ENCODE measurements around the gene PTPN6. TPM values are rescaled to one million over a fixed set of nuclear protein-coding genes. Genes with fewer than 3 reads are reported as not detected.
A peak's percentile ranks its signal among the peaks of the same experiment; 100 is the strongest.

PTPN6 gene
- total and polyA plus RNA-seq, 2 of the 8 experiments (the other 6 are each of a cell fraction or from before 2014, with no cell fraction given) = 16.3 to 28.4 TPM

DNA sequence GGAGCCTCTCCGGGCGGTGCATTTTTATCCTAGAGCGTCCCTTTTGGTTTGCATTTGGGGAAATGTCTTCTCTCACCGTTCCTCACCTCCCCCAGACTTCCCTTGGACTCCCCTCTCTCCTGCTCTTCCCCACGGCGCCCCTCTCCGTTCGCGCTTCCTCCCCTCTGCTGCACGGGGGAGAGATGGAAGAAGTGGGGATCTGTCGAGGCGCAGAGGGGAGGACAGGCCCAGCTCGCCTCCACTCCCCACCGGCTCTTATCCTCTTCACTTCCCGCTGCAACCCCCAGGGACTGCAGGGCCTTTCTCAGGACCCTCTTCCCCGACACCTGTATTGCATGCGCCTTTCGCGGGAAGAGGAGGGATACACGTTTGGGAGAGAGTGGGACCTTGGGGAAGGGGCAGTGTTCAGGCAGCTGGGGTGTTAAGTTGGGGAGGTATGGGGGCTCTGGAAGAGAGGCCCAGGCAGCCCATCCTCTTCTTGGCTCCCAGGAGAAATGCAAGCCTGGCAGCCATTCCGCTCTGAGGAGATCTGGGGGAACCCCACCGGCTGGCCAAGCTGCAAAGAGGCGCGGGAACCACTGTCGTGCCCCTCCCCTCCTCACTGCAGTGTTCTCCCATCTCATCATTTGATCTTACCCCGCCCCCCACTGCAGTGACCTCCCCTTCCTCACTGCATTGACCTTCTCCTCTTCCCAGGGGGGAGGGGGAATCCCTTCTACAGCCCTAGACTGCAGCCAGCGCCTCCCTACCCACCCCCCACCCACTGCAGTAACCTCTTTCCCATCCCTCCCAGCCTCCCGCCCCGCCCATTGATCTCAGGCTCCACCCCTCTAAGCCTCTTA, 36.0 kb upstream of the PTPN6 start:
- Histone ChIP-seq H2BK20ac (ENCODE audit: low read length) (no peak overlapping the region), H3K4me3 (ENCODE audit: extremely low read depth in 1 of 4, insufficient read depth in 2 of 4, low read depth in 3 of 4, low read length in 4 of 4) (peak overlapping the region; percentile 67 to 86 (median 78)), H3K79me2 (ENCODE audit: control insufficient read depth in 1 of 2, insufficient read depth in 2 of 2, low read length in 2 of 2) (peaks cover 0 to 9% of the 10 kb centered on the region in 2 experiments; a peak in 1 of 4 replicates), H3K9me3 (ENCODE audit: insufficient read depth in 2 of 2, low read depth in 1 of 2, low read length in 1 of 2) (no peaks in the 10 kb centered on the region), H4K20me1 (replicated peaks in 1 of 2; ENCODE audit: control insufficient read depth in 1 of 2, insufficient read depth in 2 of 2, low read length in 2 of 2) (peaks cover 0 to 2% of the 10 kb centered on the region in 2 experiments), H2BK5ac (ENCODE audit: low read depth, low read length) (no peak overlapping the region), H3K4me1 (replicated peaks in 1 of 4; ENCODE audit: control insufficient read depth in 3 of 4, insufficient read depth in 4 of 4, low read length in 3 of 4) (peaks cover 0 to 18% (median 9%) of the 10 kb centered on the region in 4 experiments; a peak in 6 of 7 replicates), H3K9ac (replicated peaks in 1 of 4; ENCODE audit: extremely low read depth in 1 of 4, low read depth in 3 of 4, low read length in 3 of 4) (peak overlapping the region in 3 of 4 experiments; percentile 39 to 60 (median 43); a peak in 5 of 7 replicates), H3K36me3 (ENCODE audit: control insufficient read depth in 2 of 4, insufficient read depth in 4 of 4, low read length in 3 of 4) (peaks cover 10 to 42% (median 26%) of the 10 kb centered on the region in 4 experiments; a peak in 7 of 8 replicates), H3K4ac (replicated peaks; ENCODE audit: insufficient read length, low read depth, low read length) (peak overlapping the region; percentile 40), H4K8ac (ENCODE audit: extremely low read depth, insufficient read depth, low read length) (peak overlapping the region; percentile 54; the same call in 1 of the 2 replicates), H3K27ac (ENCODE audit: low read depth, low read length) (0 out of 2 replicates have a peak overlapping the region, but pooled peaks have one; percentile 26), H3K27me3 (replicated peaks in 1 of 4; ENCODE audit: control insufficient read depth in 3 of 4, extremely low read depth in 1 of 4, insufficient read depth in 3 of 4, low read length in 3 of 4) (no peaks in the 10 kb centered on the region), H3K56ac (replicated peaks; ENCODE audit: insufficient read length, low read depth, low read length) (no peak overlapping the region), H2BK12ac (ENCODE audit: low read depth, low read length) (no peak overlapping the region), H2AK5ac (ENCODE audit: low read depth, low read length) (no peak overlapping the region), H3K14ac (ENCODE audit: insufficient read length) (no peak overlapping the region), H2BK15ac (ENCODE audit: low read length) (no peak overlapping the region), H2AFZ (ENCODE audit: low read length) (no peak overlapping the region), H4K91ac (replicated peaks; ENCODE audit: insufficient read length, low read length) (peak overlapping the region; percentile 7), H2BK120ac (replicated peaks; ENCODE audit: low read depth, low read length) (no peak overlapping the region), H3K23ac (ENCODE audit: insufficient read length) (no peak overlapping the region), H3K79me1 (ENCODE audit: low read depth, low read length) (peaks cover 4% of the 10 kb centered on the region), H3K18ac (ENCODE audit: extremely low read depth, low read length) (peak overlapping the region; percentile 87; the same call in 1 of the 2 replicates), H3K23me2 (ENCODE audit: low read depth, low read length) (peaks cover 11% of the 10 kb centered on the region; the same call in 1 of the 2 replicates), H4K5ac (ENCODE audit: insufficient read length, low read depth, low read length) (peak overlapping the region; percentile 2), H3K4me2 (ENCODE audit: insufficient read depth in 1 of 2, low read depth in 2 of 2, low read length in 2 of 2) (peak overlapping the region; percentile 84 to 92)
- FAIRE-seq (peak; percentile 13), DNase-seq (ENCODE audit: low read depth in 1 of 2, low spot score in 2 of 2) (peak in 1 of 2 experiments; percentile 72)
- ChIA-PET CTCF (ENCODE audit: partially characterized antibody) (interaction anchor here (0.7 to 9.3 kb wide), 7 partner anchors 10 to 54 kb away, joined by 3 to 74 read pairs (median 4); partner anchors contain the start of gene LRRC23), POLR2A (ENCODE audit: partially characterized antibody) (interaction anchor here (0.6 to 39.6 kb wide), 9 partner anchors 9 to 87 kb away, joined by 3 to 1027 read pairs (median 5); partner anchors contain the start of genes ATN1, C12orf57, LRRC23 and P3H3)
- 3% methylated on average over 20 of the region's 29 CpGs; no CpG with 5 or more reads in 1 of the 2 experiments for WGBS, 2 experiments (ENCODE audit: extremely low coverage in 1 of 2, insufficient coverage in 1 of 2, insufficient read length in 1 of 2, insufficient replicate concordance in 2 of 2, low coverage in 1 of 2, low lambda C conversion rate in 2 of 2, missing lambda C conversion rate in 1 of 2)
- TF ChIP-seq, protein P1, sequence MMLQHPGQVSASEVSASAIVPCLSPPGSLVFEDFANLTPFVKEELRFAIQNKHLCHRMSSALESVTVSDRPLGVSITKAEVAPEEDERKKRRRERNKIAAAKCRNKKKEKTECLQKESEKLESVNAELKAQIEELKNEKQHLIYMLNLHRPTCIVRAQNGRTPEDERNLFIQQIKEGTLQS (IDR thresholded peaks at IDR 0.05; ENCODE audit: insufficient read depth, low read depth, low read length) = no peak
- TF ChIP-seq YY1 (IDR thresholded peaks at IDR 0.05; ENCODE audit: low read depth, low read length) = peak; percentile 47; the same call in 1 of the 2 replicates
- no peak for TF ChIP-seq TAF7 (optimal IDR thresholded peaks at IDR 0.05; ENCODE audit: borderline replicate concordance, low read depth, low read length)
- TF ChIP-seq RFX5 (IDR thresholded peaks at IDR 0.05; ENCODE audit: borderline replicate concordance, low read depth, low read length) = no peak
- TF ChIP-seq SAP30 (IDR thresholded peaks at IDR 0.05; ENCODE audit: insufficient read depth, insufficient replicate concordance, low read length) = peak; percentile 72
- TF ChIP-seq PHF8 (conservative IDR thresholded peaks at IDR 0.05; ENCODE audit: low read depth, low read length) = 0 out of 2 replicates have a peak, but pooled peaks have one; percentile 23
- 0 out of 2 replicates have a peak, but pooled peaks have one; percentile 36 for TF ChIP-seq TAF1 (IDR thresholded peaks at IDR 0.05; ENCODE audit: low read depth, low read length)
- TF ChIP-seq CTBP2 (IDR thresholded peaks at IDR 0.05; ENCODE audit: borderline replicate concordance, insufficient read depth, insufficient read length, low read length) = peak; percentile 78
- TF ChIP-seq KDM4A (IDR thresholded peaks at IDR 0.05; ENCODE audit: low read depth, low read length, severe bottlenecking) = peak; percentile 48
